A549 treated with Hydrocortisone at 1 μM for 4 hours (cell line): ENCODE measurements around the gene DAG1. TPM values are rescaled to one million over a fixed set of nuclear protein-coding genes. Genes with fewer than 3 reads are reported as not detected.

Experiments used
- total RNA-seq: library from RNA; stranded (reverse); fragments of 200-300 nt; extraction: Qiagen RNA extraction; gene quantifications from 5 replicates; pipeline ENCODE4 v1.2.3, GENCODE V29; 2022

DAG1 gene
- total RNA-seq, result 46.8 to 68.1 TPM (median 59.8 TPM) in 5 replicates

GRCh38 chr3:49469936-49470713 lies at the start of gene DAG1:
Gene DAG1, plus strand, starts transcription at chr3:49470267. Its CDS starts 40,268 bp downstream, at chr3:49510535.

GRCh38 chr3:49422379-49423248 lies 47.5 kb upstream of the DAG1 start, which contains the start of gene AMT:
Gene AMT, minus strand, starts transcription at chr3:49422473. Its CDS starts 23 bp downstream, at chr3:49422450.

GRCh38 chr3:49553692-49554632 lies 83.9 kb downstream of the DAG1 start, which contains the start of gene BSN:
Gene BSN, plus strand, starts transcription at chr3:49554477. Its CDS starts 126 bp downstream, at chr3:49554603.

Other genes with a start within 250 kb of the DAG1 start
- 1.5 to 2.4 TPM (median 2.2 TPM) in 5 replicates for gene C3orf62, start 193.0 kb upstream of the DAG1 start, total RNA-seq
- 11.1 to 19.7 TPM (median 13.7 TPM) in 5 replicates for gene USP4, start 130.2 kb upstream of the DAG1 start, total RNA-seq
- gene GPX1, start 111.9 kb upstream of the DAG1 start, total RNA-seq, result 219 to 307 TPM (median 282 TPM) in 5 replicates
- gene RHOA, start 58.3 kb upstream of the DAG1 start, total RNA-seq, result 440 to 561 TPM (median 464 TPM) in 5 replicates
- gene TCTA, start 57.8 kb upstream of the DAG1 start, total RNA-seq, result 22.2 to 23.7 TPM (median 22.7 TPM) in 5 replicates
- gene AMT, start 47.8 kb upstream of the DAG1 start, total RNA-seq, result 0.23 to 0.38 TPM (median 0.25 TPM) in 5 replicates
- 5.6 to 6.8 TPM (median 5.9 TPM) in 5 replicates for gene NICN1, start 40.9 kb upstream of the DAG1 start, total RNA-seq
- gene BSN, start 84.2 kb downstream of the DAG1 start, total RNA-seq, result 0.11 to 0.33 TPM (median 0.14 TPM) in 5 replicates
- gene APEH, start 204.1 kb downstream of the DAG1 start, total RNA-seq, result 63.9 to 67.7 TPM (median 64.9 TPM) in 5 replicates
- 0.97 to 2.6 TPM (median 1.9 TPM) in 5 replicates for gene MST1, start 219.2 kb downstream of the DAG1 start, total RNA-seq
- gene RNF123, start 219.3 kb downstream of the DAG1 start, total RNA-seq, result 11.6 to 15.1 TPM (median 13.7 TPM) in 5 replicates
- 0.12 to 1.2 TPM (median 0.69 TPM) in 5 replicates for gene AMIGO3, start 249.4 kb downstream of the DAG1 start, total RNA-seq